Immature natural killer cell (primary cell): ENCODE results near the gene LYVE1. TPM values are rescaled to one million over a fixed set of nuclear protein-coding genes. Genes with fewer than 3 reads are reported as not detected.

Experiments
- DNase-seq, 3 donors: peaks; one replicate each; pipeline ENCODE4 v3.0.0; 2022; ENCODE audit warnings: mixed read lengths in 1 of 3
- H3K27ac Mint-ChIP-seq, 6 donors: one replicate each; pipeline ENCODE4 v1.8.0; 2020; ENCODE audit warnings: mixed read lengths in 6 of 6, mild to moderate bottlenecking in 5 of 6, inconsistent platforms in 4 of 6, moderate library complexity in 3 of 6
- H3K27me3 Mint-ChIP-seq, 3 donors: one replicate each; pipeline ENCODE4 v1.8.0; 2020 to 2021; ENCODE audit warnings: low read depth in 3 of 3, mild to moderate bottlenecking in 3 of 3, mixed read lengths in 3 of 3, moderate library complexity in 3 of 3, inconsistent platforms in 1 of 3
- H3K36me3 Mint-ChIP-seq, 3 donors: one replicate each; pipeline ENCODE4 v1.8.0; 2020; ENCODE audit warnings: mixed read lengths in 3 of 3, inconsistent platforms in 2 of 3, mild to moderate bottlenecking in 2 of 3
- H3K4me1 Mint-ChIP-seq, 2 donors: one replicate each; pipeline ENCODE4 v1.8.0; 2020; ENCODE audit warnings: inconsistent platforms in 2 of 2, mild to moderate bottlenecking in 2 of 2, mixed read lengths in 2 of 2, moderate library complexity in 1 of 2
- H3K4me3 Mint-ChIP-seq, 5 donors: one replicate each; pipeline ENCODE4 v1.8.0; 2020; ENCODE audit warnings: mild to moderate bottlenecking in 5 of 5, mixed read lengths in 5 of 5, inconsistent platforms in 3 of 5, moderate library complexity in 3 of 5
- H3K9me3 Mint-ChIP-seq, 6 donors: one replicate each; pipeline ENCODE4 v1.8.0; 2020; ENCODE audit warnings: mild to moderate bottlenecking in 6 of 6, mixed read lengths in 6 of 6, inconsistent platforms in 4 of 6, moderate library complexity in 3 of 6
- polyA plus RNA-seq, 3 donors: library from polyadenylated mRNA; unstranded; fragments of 300-500 nt; fragmentation: Illumina TruSeq; gene quantifications; one replicate each; pipeline ENCODE4 v1.2.3, GENCODE V29; 2021

LYVE1 gene
- polyA plus RNA-seq, 3 donors from 2014 or later: not detected

- no peaks in the 10 kb centered on the region for H3K9me3 Mint-ChIP-seq
- no peak overlapping the region for H3K27ac Mint-ChIP-seq
- H3K4me1 Mint-ChIP-seq: peaks cover 2 to 3% of the 10 kb centered on the region in 2 donors
- DNase-seq: no peak
- H3K27me3 Mint-ChIP-seq: no peaks in the 10 kb centered on the region
- H3K36me3 Mint-ChIP-seq: peaks cover 14 to 49% (median 26%) of the 10 kb centered on the region in 3 donors
- H3K4me3 Mint-ChIP-seq: no peak overlapping the region
Measured at GRCh38 chr11:10518123-10518522, 50.3 kb downstream of the LYVE1 start.

- Mint-ChIP-seq H3K4me3 (no peak overlapping the region), H3K27ac (no peak overlapping the region), H3K4me1 (peaks cover 8 to 15% of the 10 kb centered on the region in 2 donors), H3K9me3 (no peaks in the 10 kb centered on the region), H3K36me3 (peaks cover 3 to 44% (median 16%) of the 10 kb centered on the region in 3 donors), H3K27me3 (peaks cover 0 to 2% (median 0%) of the 10 kb centered on the region in 3 donors)
- no peak for DNase-seq
Measured at GRCh38 chr11:10515418-10515817, 53.0 kb downstream of the LYVE1 start.

DNA sequence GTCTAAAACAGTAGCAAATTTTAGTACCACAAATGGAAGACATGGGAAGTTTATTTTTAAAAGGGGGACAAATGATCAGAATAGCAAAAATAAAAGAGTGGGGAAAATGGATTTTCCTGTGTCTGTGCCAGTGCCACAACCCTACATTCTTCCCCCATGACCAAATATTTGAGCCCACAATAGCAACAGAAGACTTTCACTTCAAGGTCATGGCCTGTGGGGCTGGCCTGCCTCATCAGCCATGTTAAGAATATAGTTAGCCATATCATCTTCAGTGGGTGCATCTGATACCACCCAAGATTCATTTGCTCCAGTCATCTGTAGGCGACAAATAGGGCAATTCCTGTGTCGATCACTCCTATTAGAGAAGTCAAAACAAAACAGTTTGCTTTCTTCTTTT, 53.8 kb downstream of the LYVE1 start:
- no peak overlapping the region for H3K4me3 Mint-ChIP-seq
- peak overlapping the region in 1 of 6 donors; percentile 11 for H3K27ac Mint-ChIP-seq
- peaks cover 0 to 2% (median 0%) of the 10 kb centered on the region in 3 donors for H3K27me3 Mint-ChIP-seq
- peaks cover 3 to 41% (median 16%) of the 10 kb centered on the region in 3 donors for H3K36me3 Mint-ChIP-seq
- no peak for DNase-seq
- peaks cover 8 to 15% of the 10 kb centered on the region in 2 donors for H3K4me1 Mint-ChIP-seq
- no peaks in the 10 kb centered on the region for H3K9me3 Mint-ChIP-seq

DNA sequence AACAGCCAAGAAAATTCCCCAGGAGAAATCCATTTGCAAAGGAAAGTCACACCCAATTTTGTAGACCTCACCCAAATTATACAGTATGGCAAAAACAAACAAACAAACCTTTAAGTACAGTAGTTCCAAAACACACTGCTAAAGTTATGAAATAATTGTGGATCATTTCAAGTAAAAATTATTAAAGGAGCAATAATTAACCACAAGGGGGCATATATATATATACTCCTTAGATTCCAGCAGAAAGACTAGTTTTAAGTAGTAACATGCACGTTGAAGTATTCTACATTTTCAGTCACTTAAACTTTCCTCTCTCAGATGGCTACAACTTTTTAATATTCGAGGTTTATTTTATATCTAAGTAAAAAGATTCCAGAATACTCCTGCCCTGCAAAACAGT, 54.3 kb downstream of the LYVE1 start:
- no peak overlapping the region for H3K27ac Mint-ChIP-seq
- H3K4me3 Mint-ChIP-seq: no peak overlapping the region
- peaks cover 8 to 15% of the 10 kb centered on the region in 2 donors for H3K4me1 Mint-ChIP-seq
- no peak for DNase-seq
- H3K36me3 Mint-ChIP-seq: peaks cover 3 to 38% (median 16%) of the 10 kb centered on the region in 3 donors
- peaks cover 0 to 2% (median 0%) of the 10 kb centered on the region in 3 donors for H3K27me3 Mint-ChIP-seq
- no peaks in the 10 kb centered on the region for H3K9me3 Mint-ChIP-seq

DNA sequence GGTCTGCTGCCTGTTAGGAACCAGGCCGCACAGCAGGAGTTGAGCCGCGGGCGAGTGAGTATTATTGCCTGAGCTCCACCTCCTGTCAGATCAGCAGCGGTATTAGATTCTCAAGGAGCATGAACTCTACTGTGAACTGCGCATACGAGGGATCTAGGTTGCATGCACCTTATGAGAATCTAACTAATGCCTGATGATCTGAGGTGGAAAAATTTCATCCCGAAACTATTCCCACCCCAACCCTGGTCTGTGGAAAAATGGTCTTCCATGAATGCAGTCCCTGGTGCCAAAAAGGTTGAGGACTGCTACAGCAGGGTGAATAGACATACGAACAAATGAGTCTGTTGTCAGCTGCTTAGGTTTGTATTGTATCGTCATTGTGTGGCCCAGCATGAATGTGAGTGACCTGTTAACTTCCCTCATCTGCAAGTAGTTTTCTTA, 57.3 kb downstream of the LYVE1 start:
- no peak for DNase-seq
- Mint-ChIP-seq H3K27me3 (peaks cover 0 to 2% (median 0%) of the 10 kb centered on the region in 3 donors), H3K4me1 (peaks cover 8 to 15% of the 10 kb centered on the region in 2 donors), H3K9me3 (no peaks in the 10 kb centered on the region), H3K36me3 (peaks cover 0 to 16% (median 3%) of the 10 kb centered on the region in 3 donors), H3K4me3 (no peak overlapping the region), H3K27ac (no peak overlapping the region)

Other genes starting within 250 kb of the LYVE1 start
- 1 to 10 TPM; 2.5 to 4.9 (median 4.0) TPM for gene AMPD3, start 113.4 kb downstream of the LYVE1 start, polyA plus RNA-seq
- 10 to 100 TPM; 12.0 to 16.8 (median 13.0) TPM for gene RNF141, start 27.5 kb downstream of the LYVE1 start, polyA plus RNA-seq
- gene IRAG1, start 125.1 kb upstream of the LYVE1 start, polyA plus RNA-seq: under 1 TPM in 1 of 3 donors, not detected in 2; 0.41 TPM
- 10 to 100 TPM; 32.6 to 68.0 (median 43.2) TPM for gene CTR9, start 182.6 kb upstream of the LYVE1 start, polyA plus RNA-seq
- 100 to 1,000 TPM; 322 to 508 (median 441) TPM for gene EIF4G2, start 240.3 kb upstream of the LYVE1 start, polyA plus RNA-seq